PC-9 (cell line): ENCODE results near the gene CRYBB3. TPM values are rescaled to one million over a fixed set of nuclear protein-coding genes. Genes with fewer than 3 reads are reported as not detected.

ENCODE experiments used
- BruUV-seq: library from RNA; stranded (reverse); fragments of 400-500 nt; replicated peaks from 2 replicates; lab custom pipeline; 2021; lab: Mats Ljungman, UMichigan
- CTCF ChIA-PET: fragments of 300-600 bp; sonication (Branson Sonifier 250); formaldehyde crosslinking; loops from one replicate; lab custom pipeline; 2022; ENCODE audit warnings: antibody characterized with exemption; lab: Charles Lee
- POLR2A ChIA-PET: fragments of 300-600 bp; sonication (Branson Sonifier 250); formaldehyde crosslinking; loops from one replicate; lab custom pipeline; 2022; ENCODE audit warnings: antibody characterized with exemption; ENCODE audit not compliant: unreplicated experiment; lab: Charles Lee
- DNase-seq, 2 experiments: peaks; one replicate each; pipeline versions ENCODE4 v3.0.0 to v3.0.0-alpha.2; 2015 to 2022; ENCODE audit warnings: mixed read lengths in 1 of 2
- H2AFZ ChIP-seq: fragments of 200-600 bp; sonication (generic); 2 replicates; pipeline ENCODE4 v1.8.1; 2017; ENCODE audit warnings: antibody characterized with exemption
- H3F3A ChIP-seq: fragments of 200-600 bp; sonication (generic); 2 replicates; pipeline ENCODE4 v1.8.1; 2017; ENCODE audit warnings: antibody characterized with exemption, mild to moderate bottlenecking, low read depth; ENCODE audit not compliant: insufficient read depth
- H3K27ac ChIP-seq: fragments of 200-600 bp; sonication (generic); 2 replicates; pipeline ENCODE4 v1.6.1; 2016; ENCODE audit warnings: mixed run types
- H3K27me3 ChIP-seq: fragments of 200-600 bp; sonication (generic); 2 replicates; pipeline ENCODE4 v1.6.1; 2016; ENCODE audit warnings: low read depth, mixed run types; ENCODE audit not compliant: insufficient read depth
- H3K36me3 ChIP-seq: fragments of 200-600 bp; sonication (generic); 2 replicates; pipeline ENCODE4 v1.6.1; 2016; ENCODE audit warnings: low read depth, mixed run types
- H3K4me1 ChIP-seq: fragments of 200-600 bp; sonication (generic); replicated peaks from 2 replicates; pipeline ENCODE4 v1.6.1; 2016; ENCODE audit warnings: mixed run types; ENCODE audit not compliant: insufficient read depth
- H3K4me2 ChIP-seq: fragments of 200-600 bp; sonication (generic); 2 replicates; pipeline ENCODE4 v1.6.1; 2017; ENCODE audit warnings: mixed run types
- H3K4me3 ChIP-seq: fragments of 200-600 bp; sonication (generic); 2 replicates; pipeline ENCODE4 v1.6.1; 2016; ENCODE audit warnings: mixed run types
- H3K79me2 ChIP-seq: fragments of 200-600 bp; sonication (generic); 2 replicates; pipeline ENCODE4 v1.6.1; 2017; ENCODE audit warnings: low read depth, mixed run types
- H3K9me2 ChIP-seq: fragments of 200-600 bp; sonication (generic); 2 replicates; pipeline ENCODE4 v1.8.1; 2017; ENCODE audit warnings: mild to moderate bottlenecking; ENCODE audit not compliant: insufficient read depth
- H3K9me3 ChIP-seq: fragments of 200-600 bp; sonication (generic); 2 replicates; pipeline ENCODE4 v1.8.1; 2016; ENCODE audit warnings: low read depth; ENCODE audit not compliant: insufficient read depth
- H4K20me1 ChIP-seq: fragments of 200-600 bp; sonication (generic); 2 replicates; pipeline ENCODE4 v1.8.1; 2017; ENCODE audit not compliant: insufficient read depth
- CTCF ChIP-seq: fragments of 200-600 bp; sonication (generic); conservative IDR thresholded peaks from 2 replicates; pipeline ENCODE4 v1.6.1; 2017; ENCODE audit warnings: mixed run types, antibody characterized with exemption, mild to moderate bottlenecking, moderate library complexity
- EZH2 ChIP-seq: fragments of 200-600 bp; sonication (generic); IDR thresholded peaks from 2 replicates; pipeline ENCODE4 v1.8.0; 2017; ENCODE audit warnings: antibody characterized with exemption, low read depth
- intact Hi-C: fragments of 100-400 bp; cut with micrococcal nuclease; formaldehyde crosslinking; loops from one replicate; pipeline ENCODE4 v1.10.0; 2022; ENCODE audit not compliant: unreplicated experiment
- total RNA-seq: library from RNA; stranded (reverse); gene quantifications from 2 replicates; pipeline ENCODE4 v1.2.3, GENCODE V29; 2021

The CRYBB3 gene
- total RNA-seq, 1 experiment from 2014 or later, result 0.85 TPM

DNA sequence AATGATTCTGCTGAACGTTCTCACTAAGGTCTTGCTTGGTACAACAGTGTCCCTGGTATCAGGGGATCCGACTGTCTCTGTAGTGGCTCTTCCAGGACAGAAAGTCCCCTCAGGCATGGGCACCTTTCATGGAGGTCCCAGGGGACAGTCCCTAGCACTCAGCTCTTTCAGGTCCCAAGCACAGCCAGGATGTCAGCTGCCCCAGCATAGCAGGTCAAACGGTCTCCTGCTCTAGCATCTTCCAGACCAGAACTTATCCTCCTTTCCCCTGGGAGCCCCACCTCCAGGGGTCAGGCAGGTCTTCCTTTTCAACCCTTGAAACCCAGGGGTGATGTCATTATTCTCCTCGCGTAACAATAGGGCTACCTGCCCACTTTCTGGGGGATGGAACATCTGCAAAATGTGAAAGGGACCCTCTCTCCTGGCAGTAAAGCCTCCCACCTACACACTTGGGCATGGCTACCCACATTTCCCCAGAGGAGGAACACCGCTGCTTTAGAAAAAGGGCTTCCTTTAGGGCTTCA is 24.7 kb upstream of the CRYBB3 start:
- POLR2A ChIA-PET, result no interaction called here
- Histone ChIP-seq H3K27me3 (no peaks in the 10 kb centered on the region), H3K4me1 (no peaks in the 10 kb centered on the region), H3K4me2 (no peak overlapping the region), H2AFZ (no peak overlapping the region), H3K79me2 (no peaks in the 10 kb centered on the region), H4K20me1 (no peaks in the 10 kb centered on the region), H3K27ac (no peak overlapping the region), H3K4me3 (no peak overlapping the region), H3K9me2 (no peaks in the 10 kb centered on the region), H3K9me3 (no peaks in the 10 kb centered on the region), H3F3A (no peaks in the 10 kb centered on the region), H3K36me3 (no peaks in the 10 kb centered on the region)
- CTCF ChIA-PET, result no interaction called here
- BruUV-seq, result no TSS peak
- DNase-seq, result no peak
- TF ChIP-seq CTCF, result no peak
- TF ChIP-seq EZH2, result no peak
- intact Hi-C loops, result loop anchor here (5.0 kb wide), 1 partner anchor 238 kb away; no protein-coding TSS in a partner anchor

DNA sequence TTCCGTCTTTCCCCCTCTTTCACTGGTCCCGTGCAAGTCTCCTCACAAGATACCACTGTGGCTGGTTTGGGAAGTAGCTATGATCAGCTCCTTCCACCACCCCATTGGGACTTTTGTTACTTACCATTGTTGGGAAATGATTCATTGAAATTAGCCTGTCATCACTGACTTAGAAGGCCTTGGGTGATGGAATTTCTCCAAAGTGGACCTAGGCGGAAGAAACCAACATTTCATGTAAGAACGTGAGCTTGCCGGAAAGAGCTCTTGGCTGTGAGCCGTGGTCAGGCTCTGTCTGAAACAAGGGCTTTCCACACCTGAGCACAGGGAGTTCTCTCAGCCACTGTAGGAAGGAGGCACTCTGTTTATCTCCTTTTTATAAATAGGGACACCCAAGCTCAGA is 23.5 kb upstream of the CRYBB3 start:
- BruUV-seq, result no TSS peak
- Histone ChIP-seq H3K9me3 (no peaks in the 10 kb centered on the region), H3K9me2 (no peaks in the 10 kb centered on the region), H3K4me3 (no peak overlapping the region), H3F3A (no peaks in the 10 kb centered on the region), H3K79me2 (no peaks in the 10 kb centered on the region), H3K27me3 (no peaks in the 10 kb centered on the region), H2AFZ (no peak overlapping the region), H3K4me2 (no peak overlapping the region), H3K4me1 (no peaks in the 10 kb centered on the region), H4K20me1 (no peaks in the 10 kb centered on the region), H3K27ac (no peak overlapping the region), H3K36me3 (no peaks in the 10 kb centered on the region)
- TF ChIP-seq EZH2 (no peak), CTCF (no peak)
- ChIA-PET POLR2A (interaction anchor here (0.7 kb wide), 1 partner anchor 517 kb away, joined by 3 read pairs; no protein-coding TSS in a partner anchor), CTCF (no interaction called here)
- intact Hi-C loops, result no loop called here
- no peak for DNase-seq

DNA sequence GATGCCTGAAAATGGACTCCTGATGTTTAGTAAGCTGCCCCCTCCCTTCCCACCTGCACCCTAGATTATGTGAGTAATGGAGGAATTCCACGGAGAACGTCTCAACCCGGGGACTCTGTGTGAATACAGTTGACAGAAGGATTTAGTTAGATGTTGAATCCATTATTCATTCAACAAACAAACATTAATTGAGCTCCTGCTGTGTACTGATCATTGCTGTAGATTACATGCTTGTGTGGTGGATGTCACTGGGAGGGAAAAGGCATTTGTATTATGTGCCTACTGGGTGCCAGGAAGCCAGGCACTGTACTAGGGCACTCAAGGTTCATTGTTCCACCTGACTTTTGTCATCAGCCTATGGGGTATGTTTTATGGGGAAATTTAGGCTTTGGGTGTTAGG is 22.9 kb upstream of the CRYBB3 start:
- CTCF ChIA-PET, result no interaction called here
- no peaks in the 10 kb centered on the region for H3K79me2 ChIP-seq
- DNase-seq, result no peak
- H3F3A ChIP-seq, result no peaks in the 10 kb centered on the region
- intact Hi-C loops, result no loop called here
- H3K4me3 ChIP-seq, result no peak overlapping the region
- H4K20me1 ChIP-seq, result no peaks in the 10 kb centered on the region
- H3K27ac ChIP-seq, result no peak overlapping the region
- no TSS peak for BruUV-seq
- no peaks in the 10 kb centered on the region for H3K36me3 ChIP-seq
- no peaks in the 10 kb centered on the region for H3K9me2 ChIP-seq
- no peak overlapping the region for H2AFZ ChIP-seq
- no peak overlapping the region for H3K4me2 ChIP-seq
- no peaks in the 10 kb centered on the region for H3K27me3 ChIP-seq
- H3K4me1 ChIP-seq, result no peaks in the 10 kb centered on the region
- POLR2A ChIA-PET, result interaction anchor here (0.7 kb wide), 1 partner anchor 516 kb away, joined by 3 read pairs; no protein-coding TSS in a partner anchor
- no peak for TF ChIP-seq EZH2
- no peak for TF ChIP-seq CTCF
- H3K9me3 ChIP-seq, result no peaks in the 10 kb centered on the region
